LNCaP clone FGC (cell line): ENCODE data around the gene PLEKHH2.

ENCODE experiments used
- DNase-seq: peaks from one replicate; pipeline ENCODE4 v3.0.0-alpha.2; 2011; ENCODE audit warnings: low read depth
- H3K4me3 ChIP-seq: 2 replicates; pipeline ENCODE4 v1.5.1; 2011; ENCODE audit warnings: mild to moderate bottlenecking, low read depth, low read length, control low read depth
- CTCF ChIP-seq: IDR thresholded peaks from 2 replicates; pipeline ENCODE4 v1.5.1; 2012; ENCODE audit warnings: mild to moderate bottlenecking; ENCODE audit not compliant: control insufficient read depth, insufficient read depth; ENCODE audit errors: extremely low read depth

PLEKHH2 gene

GRCh38 chr2:43777306-43777926, 140.4 kb downstream of the PLEKHH2 start:
- H3K4me3 ChIP-seq = no peak overlapping the region
- DNase-seq = no peak
- TF ChIP-seq CTCF = no peak

- no peak for DNase-seq
- no peak for TF ChIP-seq CTCF
- H3K4me3 ChIP-seq = no peak overlapping the region
These were observed 141.2 kb downstream of the PLEKHH2 start for GRCh38 chr2:43778233-43778632.

- no peak overlapping the region for H3K4me3 ChIP-seq
- TF ChIP-seq CTCF = no peak
- no peak for DNase-seq
These were observed 150.8 kb downstream of the PLEKHH2 start for GRCh38 chr2:43787895-43788294.

- H3K4me3 ChIP-seq = no peak overlapping the region
- DNase-seq = no peak
- TF ChIP-seq CTCF = no peak
These were observed 151.6 kb downstream of the PLEKHH2 start for GRCh38 chr2:43788646-43789045.

- H3K4me3 ChIP-seq = no peak overlapping the region
- DNase-seq = no peak
- TF ChIP-seq CTCF = no peak
These were observed 153.1 kb downstream of the PLEKHH2 start for GRCh38 chr2:43790147-43790546.

GRCh38 chr2:43791035-43791765, 154.1 kb downstream of the PLEKHH2 start:
- H3K4me3 ChIP-seq = no peak overlapping the region
- TF ChIP-seq CTCF = no peak
- no peak for DNase-seq

GRCh38 chr2:43792653-43793052, 155.6 kb downstream of the PLEKHH2 start:
- DNase-seq = no peak

More at GRCh38 chr2:43792653-43793052, 155.6 kb downstream of the PLEKHH2 start:
- no peak for TF ChIP-seq CTCF
- H3K4me3 ChIP-seq = no peak overlapping the region
